ENCODE measurements around the gene OTC.

The OTC gene

GRCh38 chrX:38363046-38363445, 10.6 kb downstream of the OTC start:
- no peak for DNase-seq

DNA sequence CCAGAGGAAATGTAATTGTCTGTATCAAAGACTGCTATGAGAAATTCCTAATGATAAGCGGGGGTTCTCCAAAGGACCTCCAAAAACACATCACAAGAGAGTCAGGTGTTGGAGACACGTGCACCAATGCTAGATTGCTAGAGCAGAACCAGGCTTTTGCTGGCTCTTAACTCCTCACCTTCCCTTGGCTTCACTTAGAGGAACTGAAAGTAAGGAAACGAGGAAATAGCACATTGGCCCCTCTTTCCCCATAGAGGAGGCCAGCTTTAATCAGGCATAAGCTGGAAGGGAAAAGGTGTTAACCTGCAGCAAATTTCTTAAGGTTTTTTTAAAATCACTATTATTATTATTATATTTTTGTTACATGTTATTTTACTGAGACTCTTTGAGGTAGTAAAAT, 13.6 kb downstream of the OTC start:
- DNase-seq = no peak

- DNase-seq = no peak
These were observed 16.4 kb downstream of the OTC start for GRCh38 chrX:38368774-38369173.

DNA sequence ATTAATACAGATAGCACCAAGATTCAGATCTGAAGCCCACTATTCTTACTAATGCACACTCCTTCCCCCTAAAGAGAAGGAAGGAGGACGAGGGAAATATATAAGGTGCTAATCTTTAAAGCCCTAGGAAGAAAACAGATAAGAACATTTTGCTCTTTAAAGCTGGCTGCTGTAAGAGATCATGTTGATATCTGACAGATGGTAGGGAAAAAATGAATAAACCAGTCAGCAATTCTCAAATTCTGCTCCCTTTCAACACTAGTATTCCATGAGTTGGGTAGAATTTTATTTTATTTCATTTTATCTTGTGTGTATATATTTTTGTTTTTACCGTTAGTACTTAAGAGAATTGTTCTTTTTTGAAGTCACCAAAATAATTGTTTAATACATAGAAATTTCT, 19.2 kb downstream of the OTC start:
- DNase-seq = no peak

- no peak for DNase-seq
These were observed 22.0 kb downstream of the OTC start for GRCh38 chrX:38374431-38374830.

GRCh38 chrX:38375891-38376290, 23.5 kb downstream of the OTC start:
- DNase-seq = no peak

GRCh38 chrX:38376747-38377146, 24.3 kb downstream of the OTC start:
- DNase-seq = no peak

GRCh38 chrX:38379088-38379487, 26.7 kb downstream of the OTC start:
- no peak for DNase-seq

DNA sequence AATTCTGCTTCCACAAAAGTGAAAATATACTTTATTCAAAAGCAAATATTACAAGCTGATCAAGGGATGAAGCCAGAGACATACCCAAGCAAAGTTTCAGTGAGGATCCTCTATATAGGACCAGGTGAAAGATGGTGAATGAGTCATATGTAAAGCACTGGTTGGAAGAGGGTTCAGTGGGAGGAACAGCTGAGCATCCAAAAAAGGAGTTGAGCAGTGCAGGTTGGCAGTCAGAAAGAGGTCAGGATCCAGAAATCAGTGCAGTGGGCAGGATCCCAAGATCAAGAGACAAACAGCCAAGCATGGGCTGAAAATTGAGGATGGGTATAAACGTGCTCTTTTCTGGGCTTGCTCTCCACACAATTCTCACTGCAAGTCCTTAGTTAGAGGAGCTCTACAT, 30.3 kb downstream of the OTC start:
- no peak for DNase-seq

DNA sequence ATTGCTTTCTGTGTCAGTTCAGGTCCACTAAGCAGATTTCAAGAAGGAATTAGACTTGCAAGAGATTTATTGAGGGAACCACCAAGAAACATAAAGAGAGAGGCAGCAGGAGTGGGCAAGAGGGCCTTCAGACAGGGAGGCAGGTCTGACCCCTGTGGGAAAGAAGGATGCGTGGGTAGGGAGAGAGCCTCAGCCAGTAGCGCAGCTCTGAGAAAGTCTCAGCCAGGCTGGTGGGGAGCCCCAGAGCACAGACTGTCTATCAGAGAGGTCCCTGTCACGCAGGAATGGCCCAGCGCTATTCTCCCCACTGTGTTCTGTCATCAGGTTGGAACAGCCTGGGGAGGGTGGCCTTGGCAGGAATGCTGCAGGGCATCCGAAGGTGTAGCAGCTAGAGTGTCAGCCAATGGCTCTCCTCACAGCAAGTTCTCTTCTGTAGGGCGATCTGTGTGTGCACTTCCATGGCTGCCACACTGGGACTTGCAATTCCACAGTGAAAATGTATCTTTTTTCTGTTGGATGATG, 48.0 kb downstream of the OTC start:
- no peak for DNase-seq

DNA sequence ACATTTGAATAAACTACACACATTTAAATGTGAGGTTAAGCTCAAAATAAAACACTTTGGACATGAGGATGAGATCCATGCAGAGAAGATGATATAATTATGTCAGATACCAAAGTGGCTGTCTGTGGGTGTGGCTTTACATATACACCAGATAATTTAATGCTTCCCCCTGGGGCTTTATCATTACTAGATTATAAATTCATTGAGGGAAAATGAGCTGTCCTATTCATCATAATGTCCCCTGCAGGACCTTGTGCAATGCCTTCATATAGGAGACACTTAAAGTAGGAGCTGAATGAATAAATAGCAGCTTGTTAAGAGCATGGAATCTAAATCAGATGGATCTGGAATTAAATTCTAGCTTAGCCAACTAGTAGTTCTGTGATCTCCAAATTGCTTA, 49.7 kb downstream of the OTC start:
- DNase-seq = no peak

- no peak for DNase-seq
These were observed 51.4 kb downstream of the OTC start for GRCh38 chrX:38403834-38404233.

DNA sequence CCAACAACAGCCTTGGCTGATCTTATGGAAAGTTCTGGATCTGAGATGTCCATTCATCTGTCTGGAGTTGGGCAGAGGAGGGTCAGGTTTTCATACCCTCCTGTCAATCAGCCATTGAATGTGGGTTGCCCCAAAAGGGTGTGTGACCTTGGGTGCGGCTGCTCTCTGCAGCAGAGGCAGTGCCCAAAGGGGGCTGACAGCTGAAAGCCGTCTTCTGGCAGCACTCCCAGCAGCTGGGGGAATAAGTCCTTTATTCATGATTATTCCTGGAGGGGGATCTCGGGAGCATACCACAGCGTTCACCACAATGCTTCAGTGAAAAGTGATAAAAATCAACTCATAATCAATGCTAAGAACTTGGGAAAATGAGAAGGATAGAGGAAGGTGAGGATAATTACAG, 54.7 kb downstream of the OTC start:
- DNase-seq = no peak

- DNase-seq = no peak
These were observed 56.9 kb downstream of the OTC start for GRCh38 chrX:38409289-38409688.

GRCh38 chrX:38426785-38427184, 74.4 kb downstream of the OTC start:
- no peak for DNase-seq

DNA sequence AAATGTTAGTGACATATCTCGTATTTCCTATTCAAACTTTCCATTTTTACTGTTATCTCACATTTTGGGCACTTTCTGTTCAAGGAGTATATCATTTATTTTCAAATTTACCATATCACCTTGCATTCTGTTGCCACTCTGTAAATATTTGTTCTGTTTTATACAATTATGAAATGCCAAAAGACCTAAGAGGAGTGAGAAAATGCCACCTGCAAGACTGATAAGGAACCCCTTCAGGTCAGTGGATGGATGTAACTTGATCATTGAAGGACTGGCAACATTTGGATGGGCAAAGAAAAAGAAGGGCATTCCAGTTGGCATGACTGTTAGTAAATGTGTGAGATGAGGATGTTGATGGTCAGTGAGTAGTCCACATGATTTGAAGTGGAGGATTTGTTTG, 79.1 kb downstream of the OTC start:
- no peak for DNase-seq

DNA sequence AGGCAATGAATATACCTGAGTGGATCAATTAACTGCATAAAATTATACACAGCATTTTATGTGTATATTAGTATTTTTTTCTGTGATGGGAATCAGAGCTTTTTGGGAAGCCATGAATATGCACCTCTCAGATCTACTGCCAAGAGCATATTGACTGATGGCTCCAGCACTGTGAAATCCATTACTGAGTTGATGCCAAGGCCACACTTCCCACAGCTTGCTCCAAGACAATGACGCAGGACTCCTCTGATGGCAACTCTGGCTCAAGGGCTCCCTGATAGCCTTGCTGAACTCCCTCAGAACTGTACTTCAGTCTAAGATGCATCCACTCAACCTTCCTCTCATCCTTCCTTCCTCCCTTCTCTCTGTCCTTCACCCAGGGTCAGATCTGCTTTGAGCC, 82.7 kb downstream of the OTC start:
- DNase-seq = no peak

DNA sequence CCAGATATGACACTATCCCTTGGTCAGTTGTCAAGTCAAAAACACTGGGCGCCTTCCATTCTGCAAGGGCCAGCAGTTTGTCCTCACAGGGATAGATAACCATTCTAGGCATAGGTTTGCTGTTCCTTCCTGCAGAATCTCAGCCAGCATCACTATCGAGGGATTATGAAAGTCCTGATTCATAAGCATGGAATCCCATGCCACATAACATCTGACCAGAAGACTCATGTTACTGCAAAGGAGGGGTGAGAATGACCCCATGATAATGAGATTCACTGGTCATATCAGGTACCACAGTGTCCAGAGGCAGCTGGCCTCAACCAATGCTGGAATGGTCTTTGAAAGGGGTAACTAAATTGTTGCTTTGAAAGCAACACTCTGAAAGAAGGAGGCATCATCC, 84.7 kb downstream of the OTC start:
- no peak for DNase-seq

DNA sequence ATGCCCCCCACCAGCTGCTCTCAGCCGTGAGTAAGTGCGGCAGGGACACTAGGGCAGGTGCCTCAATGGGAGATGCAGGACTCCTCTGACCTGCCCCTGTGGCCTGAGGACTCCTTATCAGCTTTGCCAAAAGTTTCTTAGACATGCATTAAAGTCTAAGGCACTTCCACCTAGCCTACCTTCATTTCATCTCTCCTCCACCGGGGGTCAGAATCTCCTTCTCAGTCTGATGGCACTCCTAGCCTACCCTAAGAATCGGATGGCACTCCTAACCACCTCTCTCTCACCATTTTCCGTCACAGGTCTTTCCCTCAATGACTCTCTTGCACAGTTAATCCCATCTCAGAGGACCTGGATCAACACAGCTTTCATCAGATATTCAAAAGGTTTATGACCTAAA, 85.9 kb downstream of the OTC start:
- no peak for DNase-seq

- no peak for DNase-seq
These were observed 100.2 kb downstream of the OTC start for GRCh38 chrX:38452603-38453002.

DNA sequence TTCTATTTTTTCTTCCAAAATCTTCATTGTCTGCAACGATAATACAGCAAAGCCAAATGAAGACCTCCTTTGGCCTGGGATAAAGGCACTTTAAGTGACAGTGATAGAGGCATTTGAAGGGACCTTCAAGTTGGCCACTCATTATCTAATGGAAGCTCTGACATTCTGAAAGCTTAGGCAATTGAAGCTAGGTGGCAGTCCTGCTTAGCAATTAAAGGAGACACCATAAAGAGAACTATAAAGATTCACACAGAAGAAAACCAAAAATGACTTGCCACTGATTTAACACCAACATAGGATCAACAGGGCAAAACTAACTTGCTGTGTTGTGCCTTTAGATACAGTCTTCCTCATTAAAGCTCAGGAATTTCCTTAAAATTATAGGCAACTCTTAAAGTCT, 105.7 kb downstream of the OTC start:
- no peak for DNase-seq

GRCh38 chrX:38462257-38462656, 109.9 kb downstream of the OTC start:
- no peak for DNase-seq

- DNase-seq = no peak
These were observed 113.3 kb downstream of the OTC start for GRCh38 chrX:38465686-38466085.

DNA sequence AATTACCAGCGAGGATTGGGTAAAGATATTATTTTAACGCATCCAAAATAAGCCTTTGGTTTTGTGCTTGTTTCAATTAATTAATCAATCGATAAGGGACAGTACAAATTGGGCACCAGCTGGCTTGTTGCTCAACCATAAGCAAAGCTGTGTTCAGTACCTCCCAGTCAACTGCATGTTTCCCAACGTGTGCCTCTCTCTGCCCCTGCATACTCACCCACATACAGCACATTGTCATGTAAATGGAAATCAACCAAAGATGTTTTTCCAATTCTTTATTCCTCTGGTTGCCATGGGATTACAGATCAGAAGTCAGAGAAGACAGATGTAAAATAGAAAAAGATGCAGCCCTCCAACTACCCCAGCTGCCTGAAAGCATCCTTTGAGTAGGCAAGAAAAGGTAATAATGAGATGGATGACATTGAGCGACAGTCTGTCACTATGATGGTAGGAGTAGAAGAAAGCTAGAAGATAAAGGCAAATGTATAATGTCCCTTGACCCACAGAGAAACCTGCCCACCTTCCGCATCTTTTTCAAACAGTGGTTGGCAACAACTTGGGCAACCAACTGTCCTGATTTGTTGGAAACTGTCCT, 116.3 kb downstream of the OTC start:
- DNase-seq = no peak

All from NK-92 treated with Interleukin-12 subunit alpha and Interleukin-12 subunit beta, amount 100 ng/mL, for 24 hours (cell line).